ENCODE results near the gene LCTL. TPM values are rescaled to one million over a fixed set of nuclear protein-coding genes. Genes with fewer than 3 reads are reported as not detected.
A peak's percentile ranks its signal among the peaks of the same experiment; 100 is the strongest.

LCTL gene
- total RNA-seq, 1 donor from 2014 or later = 0.36 TPM

- no peak for DNase-seq (ENCODE audit: low spot score in 2 of 2, unreplicated experiment in 2 of 2)
- no peak overlapping the region for H3K4me3 Mint-ChIP-seq
- no peaks in the 10 kb centered on the region for H3K27me3 Mint-ChIP-seq (ENCODE audit: low read depth)
- no peak for TF ChIP-seq CTCF (IDR thresholded peaks at IDR 0.05; ENCODE audit: unreplicated experiment)
- H3K4me1 Mint-ChIP-seq = peaks cover 5% of the 10 kb centered on the region
- no peaks in the 10 kb centered on the region for H3K9me3 Mint-ChIP-seq
- H3K36me3 Mint-ChIP-seq = no peaks in the 10 kb centered on the region
- peak overlapping the region; percentile 7 for H3K27ac Mint-ChIP-seq
Observed at GRCh38 chr15:66573719-66574595, 8.2 kb upstream of the LCTL start.

- Mint-ChIP-seq H3K27ac (no peak overlapping the region), H3K9me3 (no peaks in the 10 kb centered on the region), H3K36me3 (no peaks in the 10 kb centered on the region), H3K27me3 (ENCODE audit: low read depth) (no peaks in the 10 kb centered on the region), H3K4me3 (no peak overlapping the region), H3K4me1 (peaks cover 5% of the 10 kb centered on the region)
- TF ChIP-seq CTCF (IDR thresholded peaks at IDR 0.05; ENCODE audit: unreplicated experiment) = no peak
- no peak for DNase-seq (ENCODE audit: low spot score in 2 of 2, unreplicated experiment in 2 of 2)
Observed at GRCh38 chr15:66573348-66573718, 7.5 kb upstream of the LCTL start.

- no peaks in the 10 kb centered on the region for H3K36me3 Mint-ChIP-seq
- no peaks in the 10 kb centered on the region for H3K27me3 Mint-ChIP-seq (ENCODE audit: low read depth)
- DNase-seq (ENCODE audit: low spot score in 2 of 2, unreplicated experiment in 2 of 2) = no peak
- no peak for TF ChIP-seq CTCF (IDR thresholded peaks at IDR 0.05; ENCODE audit: unreplicated experiment)
- H3K4me3 Mint-ChIP-seq = no peak overlapping the region
- no peak overlapping the region for H3K27ac Mint-ChIP-seq
- H3K9me3 Mint-ChIP-seq = no peaks in the 10 kb centered on the region
- peaks cover 5% of the 10 kb centered on the region for H3K4me1 Mint-ChIP-seq
Observed at GRCh38 chr15:66572146-66572545, 6.3 kb upstream of the LCTL start.

- Mint-ChIP-seq H3K27me3 (ENCODE audit: low read depth) (no peaks in the 10 kb centered on the region), H3K4me3 (no peak overlapping the region), H3K36me3 (no peaks in the 10 kb centered on the region), H3K9me3 (no peaks in the 10 kb centered on the region), H3K4me1 (peaks cover 16% of the 10 kb centered on the region), H3K27ac (no peak overlapping the region)
- DNase-seq (ENCODE audit: low spot score in 2 of 2, unreplicated experiment in 2 of 2) = no peak
- no peak for TF ChIP-seq CTCF (IDR thresholded peaks at IDR 0.05; ENCODE audit: unreplicated experiment)
Observed at GRCh38 chr15:66570842-66571478, 5.2 kb upstream of the LCTL start.

GRCh38 chr15:66570327-66570726, 4.5 kb upstream of the LCTL start:
- DNase-seq (ENCODE audit: low spot score in 2 of 2, unreplicated experiment in 2 of 2) = peak in 1 of 2 experiments; percentile 29
- no peaks in the 10 kb centered on the region for H3K9me3 Mint-ChIP-seq
- no peak overlapping the region for H3K27ac Mint-ChIP-seq
- H3K36me3 Mint-ChIP-seq = no peaks in the 10 kb centered on the region
- H3K4me1 Mint-ChIP-seq = peaks cover 21% of the 10 kb centered on the region
- H3K27me3 Mint-ChIP-seq (ENCODE audit: low read depth) = no peaks in the 10 kb centered on the region
- H3K4me3 Mint-ChIP-seq = no peak overlapping the region
- TF ChIP-seq CTCF (IDR thresholded peaks at IDR 0.05; ENCODE audit: unreplicated experiment) = no peak
